GF-D8 (cell line): ENCODE data around the gene TFAP2A.

Source experiments
- DNase-seq: peaks from one replicate; lab custom pipeline; 2025; lab: John Stamatoyannopoulos, UW

TFAP2A gene

DNA sequence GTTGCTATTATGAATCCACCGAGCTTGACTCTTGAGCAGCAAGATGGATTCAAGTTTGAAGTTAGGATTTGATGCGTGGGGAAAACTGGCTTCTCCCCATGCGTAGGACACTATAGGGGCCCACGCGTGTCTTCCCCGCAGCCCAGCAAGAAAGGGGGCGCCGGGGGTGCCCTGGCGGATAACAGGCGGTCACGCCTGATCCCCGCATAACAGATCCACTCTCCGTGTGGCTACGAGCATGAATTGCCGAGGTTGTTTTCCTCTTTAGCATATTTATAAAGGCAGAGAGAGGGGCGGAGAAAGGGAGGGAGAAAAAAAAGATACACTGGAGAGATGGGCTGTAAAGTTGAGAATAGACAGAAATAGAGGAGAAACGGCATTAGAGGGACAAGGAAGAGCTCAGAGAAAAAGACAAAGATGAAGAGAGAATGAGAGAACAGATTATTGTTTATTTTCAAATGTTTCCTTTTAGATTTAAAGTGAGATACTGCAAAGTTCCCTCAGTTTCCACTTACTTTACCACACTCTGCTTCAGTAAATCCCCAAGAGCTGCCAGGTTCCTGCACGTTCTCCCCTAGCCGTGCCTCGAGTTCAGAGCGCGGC is 32.0 kb downstream of the TFAP2A start:
- no peak for DNase-seq

GRCh38 chr6:10382322-10382721 is 32.6 kb downstream of the TFAP2A start:
- no peak for DNase-seq

- DNase-seq = no peak
These were observed 33.1 kb downstream of the TFAP2A start for GRCh38 chr6:10381830-10382208.

DNA sequence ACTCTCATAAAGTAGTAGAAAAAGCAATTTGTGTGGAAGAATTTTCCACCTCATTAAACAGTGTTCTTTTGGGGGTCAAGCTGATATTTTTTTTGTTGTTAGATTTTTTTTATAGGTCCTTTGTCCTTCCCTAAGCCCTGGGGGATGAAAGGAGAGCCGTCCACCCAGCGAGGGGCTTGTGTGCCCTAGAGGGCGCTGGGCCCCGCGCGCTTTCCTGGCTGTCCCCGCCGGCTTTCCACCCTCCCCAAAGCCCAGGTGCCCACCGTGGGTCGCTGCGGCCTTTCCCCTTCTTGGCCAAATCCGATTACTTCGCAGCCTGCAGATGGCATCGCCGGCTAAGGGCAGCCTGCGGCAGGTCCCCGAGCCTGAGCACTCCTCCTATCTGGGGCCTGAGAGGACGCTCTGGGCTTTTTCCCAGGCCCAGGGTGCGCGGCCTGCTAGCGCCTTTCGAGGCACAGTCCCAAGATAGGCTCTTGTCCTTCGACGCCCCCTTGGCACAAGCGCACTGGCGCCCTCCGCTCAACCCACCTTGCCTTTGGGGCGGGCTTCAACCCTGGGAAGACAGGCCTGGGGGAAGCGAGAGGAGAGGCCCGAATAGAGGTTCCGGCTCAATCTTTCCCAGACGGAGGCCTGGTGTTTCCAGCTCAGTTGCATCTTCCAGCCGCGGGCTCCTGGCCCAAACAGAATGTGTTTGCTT is 33.6 kb downstream of the TFAP2A start:
- no peak for DNase-seq

DNA sequence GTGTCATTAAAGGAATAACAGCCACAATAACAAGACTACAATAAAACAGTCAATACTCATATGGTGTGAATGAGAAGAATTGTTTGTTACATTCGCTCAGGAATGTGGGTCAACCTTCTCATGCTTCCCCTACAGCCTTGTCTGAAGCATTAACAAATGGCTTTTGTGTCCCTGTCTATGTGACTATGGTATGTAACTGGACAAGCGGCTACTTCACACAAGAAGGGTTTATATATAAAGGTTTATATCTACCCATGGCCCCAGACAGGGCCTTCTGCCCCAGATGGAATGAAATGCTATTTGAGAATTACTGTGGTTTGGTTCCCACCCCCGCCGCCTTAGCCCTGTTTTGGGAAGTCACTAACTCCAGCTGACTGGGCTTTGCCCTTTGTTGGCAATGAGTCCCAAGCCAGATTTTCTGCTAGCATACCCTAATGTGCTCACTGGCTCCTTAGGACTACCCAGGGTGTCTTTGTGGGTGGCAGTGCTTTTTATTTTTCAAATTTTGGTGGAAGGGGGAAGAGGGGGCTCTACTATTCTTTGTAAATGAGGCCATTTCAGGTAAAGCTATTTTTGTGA is 39.4 kb downstream of the TFAP2A start:
- DNase-seq = no peak

- no peak for DNase-seq
These were observed 41.1 kb downstream of the TFAP2A start for GRCh38 chr6:10373642-10374359.

- no peak for DNase-seq
These were observed 45.0 kb downstream of the TFAP2A start for GRCh38 chr6:10369896-10370295.

GRCh38 chr6:10368861-10369260 is 46.0 kb downstream of the TFAP2A start:
- no peak for DNase-seq

DNA sequence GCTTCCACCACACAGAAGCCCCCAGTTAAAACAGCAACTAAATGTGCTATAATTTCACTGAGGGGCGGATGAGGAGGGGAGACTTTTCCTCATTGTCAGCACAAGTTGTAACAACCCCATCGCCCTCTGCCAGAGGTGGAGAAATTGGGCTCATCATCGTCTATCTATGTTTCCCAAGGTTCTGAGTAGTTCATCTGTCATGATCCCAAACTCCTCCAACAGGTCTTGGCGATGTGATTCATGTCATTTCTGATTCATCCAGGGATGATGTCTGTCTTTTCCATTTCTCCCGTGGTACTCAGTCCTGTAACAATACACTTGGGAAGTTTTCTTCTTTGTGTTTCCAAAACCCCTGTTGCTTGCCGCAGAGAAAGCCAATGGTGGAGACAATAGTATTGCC is 51.0 kb downstream of the TFAP2A start:
- no peak for DNase-seq

- DNase-seq = no peak
These were observed 52.6 kb downstream of the TFAP2A start for GRCh38 chr6:10362300-10362699.

DNA sequence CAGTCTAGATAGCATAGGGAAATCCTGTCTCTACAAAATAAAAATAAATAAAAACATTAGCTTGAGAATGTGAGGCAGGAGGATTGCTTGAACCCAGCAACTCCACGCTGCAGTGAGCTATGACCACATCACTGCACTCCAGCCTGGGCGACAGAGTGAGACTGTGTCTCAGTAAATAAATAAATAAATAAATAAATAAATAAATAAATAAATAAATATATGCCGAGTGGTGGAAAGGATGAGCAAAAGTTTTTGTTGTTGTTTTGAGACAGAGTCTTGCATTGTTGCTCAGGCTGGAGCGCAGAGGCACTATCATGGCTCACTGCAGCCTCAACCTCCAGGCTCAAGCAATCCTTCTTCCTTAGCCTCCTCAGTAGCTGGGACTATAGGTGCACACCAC is 53.4 kb downstream of the TFAP2A start:
- DNase-seq = no peak

GRCh38 chr6:10359581-10359980 is 55.3 kb downstream of the TFAP2A start:
- DNase-seq = no peak

GRCh38 chr6:10355115-10355702 is 59.7 kb downstream of the TFAP2A start:
- no peak for DNase-seq

DNA sequence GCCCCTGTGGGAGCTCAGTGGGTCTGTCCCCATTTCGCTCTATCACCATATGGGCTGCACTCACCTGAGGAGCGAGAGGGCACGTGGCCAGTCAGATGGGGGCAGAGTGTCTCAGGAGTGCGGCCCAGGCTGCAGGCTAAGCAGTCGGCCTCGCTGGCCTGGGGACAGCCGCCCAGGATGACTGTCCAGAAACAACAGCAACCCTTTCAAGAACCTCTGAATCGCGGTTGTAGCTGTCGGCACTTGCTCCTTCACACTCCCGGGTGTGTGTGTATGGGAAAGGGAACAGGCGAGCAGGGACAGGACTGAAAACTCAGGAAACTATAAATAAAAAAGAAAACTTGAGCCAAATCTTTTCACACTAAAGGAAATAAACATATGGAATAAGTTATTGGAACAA is 63.1 kb downstream of the TFAP2A start:
- DNase-seq = no peak

DNA sequence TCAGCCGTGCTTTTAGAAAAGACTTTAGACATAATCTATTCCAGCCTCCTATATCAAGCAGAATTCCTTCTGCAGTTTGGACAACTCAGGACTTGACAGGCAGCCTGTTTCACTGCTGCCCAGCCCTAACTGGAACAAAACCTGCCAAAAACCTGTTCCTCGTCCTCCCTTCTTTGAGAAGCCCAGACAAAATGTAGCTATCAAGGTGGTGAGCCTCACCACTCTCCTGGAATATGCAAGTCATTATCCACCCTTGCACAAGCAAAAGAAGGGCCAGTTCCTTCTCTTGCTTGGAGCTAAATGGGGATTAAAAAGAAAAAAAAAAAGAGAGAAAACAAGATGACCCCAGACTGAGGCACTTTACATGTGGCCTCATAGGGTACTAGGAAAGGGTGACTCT is 64.2 kb downstream of the TFAP2A start:
- DNase-seq = no peak

- DNase-seq = no peak
These were observed 67.1 kb downstream of the TFAP2A start for GRCh38 chr6:10347561-10348327.
